GM21723 (cell line): ENCODE results near the gene PDGFA.
"Not testable (repeated sequence)": the region's sequence is repeated elsewhere in the genome, so short reads cannot be mapped to it uniquely, and the experiment has no call there.

Source experiments
- ATAC-seq: cut with Tn5 transposase; IDR thresholded peaks from one replicate; pipeline ENCODE4 v1.9.1; 2021; ENCODE audit warnings: mild to moderate bottlenecking, moderate library complexity; ENCODE audit not compliant: unreplicated experiment

Gene PDGFA

GRCh38 chr7:552151-552867, 32.7 kb upstream of the PDGFA start:
- ATAC-seq: not testable (repeated sequence)

- not testable (repeated sequence) for ATAC-seq
Measured at GRCh38 chr7:551615-551970, 31.9 kb upstream of the PDGFA start.

GRCh38 chr7:550881-551614, 31.4 kb upstream of the PDGFA start:
- no peak for ATAC-seq

GRCh38 chr7:549891-550625, 30.4 kb upstream of the PDGFA start:
- ATAC-seq: no peak

- ATAC-seq: no peak
Measured at GRCh38 chr7:549066-549890, 29.6 kb upstream of the PDGFA start.

GRCh38 chr7:548401-548800, 28.8 kb upstream of the PDGFA start:
- ATAC-seq: no peak

- no peak for ATAC-seq
Measured at GRCh38 chr7:545470-545869, 25.8 kb upstream of the PDGFA start.

GRCh38 chr7:544338-545221, 24.9 kb upstream of the PDGFA start:
- ATAC-seq: no peak

- no peak for ATAC-seq
Measured at GRCh38 chr7:543501-544337, 24.1 kb upstream of the PDGFA start.

- no peak for ATAC-seq
Measured at GRCh38 chr7:542713-543500, 23.3 kb upstream of the PDGFA start.

- no peak for ATAC-seq
Measured at GRCh38 chr7:542131-542712, 22.6 kb upstream of the PDGFA start.

- no peak for ATAC-seq
Measured at GRCh38 chr7:541661-542060, 22.0 kb upstream of the PDGFA start.

- ATAC-seq: no peak
Measured at GRCh38 chr7:540997-541396, 21.4 kb upstream of the PDGFA start.

- no peak for ATAC-seq
Measured at GRCh38 chr7:540579-540978, 20.9 kb upstream of the PDGFA start.

GRCh38 chr7:539731-540411, 20.2 kb upstream of the PDGFA start:
- ATAC-seq: no peak

GRCh38 chr7:538764-539685, 19.4 kb upstream of the PDGFA start:
- ATAC-seq: no peak
